PC-9 (cell line): Measurements from ENCODE around the gene SPI1. TPM values are rescaled to one million over a fixed set of nuclear protein-coding genes. Genes with fewer than 3 reads are reported as not detected.

ENCODE experiments used
- Bru-seq: library from RNA; stranded (reverse); fragments of 400-500 nt; gene quantifications from one replicate; lab custom pipeline; 2021; lab: Mats Ljungman, UMichigan
- BruChase-seq, 2 experiments: library from RNA; stranded (reverse); fragments of 400-500 nt; gene quantifications; one replicate each; lab custom pipeline; 2021; lab: Mats Ljungman, UMichigan
- BruUV-seq: library from RNA; stranded (reverse); fragments of 400-500 nt; replicated peaks from 2 replicates; lab custom pipeline; 2021; lab: Mats Ljungman, UMichigan
- CTCF ChIA-PET: fragments of 300-600 bp; sonication (Branson Sonifier 250); formaldehyde crosslinking; loops from one replicate; lab custom pipeline; 2022; ENCODE audit warnings: antibody characterized with exemption; lab: Charles Lee
- POLR2A ChIA-PET: fragments of 300-600 bp; sonication (Branson Sonifier 250); formaldehyde crosslinking; loops from one replicate; lab custom pipeline; 2022; ENCODE audit warnings: antibody characterized with exemption; ENCODE audit not compliant: unreplicated experiment; lab: Charles Lee
- DNase-seq, 2 experiments: peaks; one replicate each; pipeline versions ENCODE4 v3.0.0 to v3.0.0-alpha.2; 2015 to 2022; ENCODE audit warnings: mixed read lengths in 1 of 2
- H2AFZ ChIP-seq: fragments of 200-600 bp; sonication (generic); 2 replicates; pipeline ENCODE4 v1.8.1; 2017; ENCODE audit warnings: antibody characterized with exemption
- H3F3A ChIP-seq: fragments of 200-600 bp; sonication (generic); 2 replicates; pipeline ENCODE4 v1.8.1; 2017; ENCODE audit warnings: antibody characterized with exemption, mild to moderate bottlenecking, low read depth; ENCODE audit not compliant: insufficient read depth
- H3K27ac ChIP-seq: fragments of 200-600 bp; sonication (generic); 2 replicates; pipeline ENCODE4 v1.6.1; 2016; ENCODE audit warnings: mixed run types
- H3K27me3 ChIP-seq: fragments of 200-600 bp; sonication (generic); 2 replicates; pipeline ENCODE4 v1.6.1; 2016; ENCODE audit warnings: low read depth, mixed run types; ENCODE audit not compliant: insufficient read depth
- H3K36me3 ChIP-seq: fragments of 200-600 bp; sonication (generic); 2 replicates; pipeline ENCODE4 v1.6.1; 2016; ENCODE audit warnings: low read depth, mixed run types
- H3K4me1 ChIP-seq: fragments of 200-600 bp; sonication (generic); replicated peaks from 2 replicates; pipeline ENCODE4 v1.6.1; 2016; ENCODE audit warnings: mixed run types; ENCODE audit not compliant: insufficient read depth
- H3K4me2 ChIP-seq: fragments of 200-600 bp; sonication (generic); 2 replicates; pipeline ENCODE4 v1.6.1; 2017; ENCODE audit warnings: mixed run types
- H3K4me3 ChIP-seq: fragments of 200-600 bp; sonication (generic); 2 replicates; pipeline ENCODE4 v1.6.1; 2016; ENCODE audit warnings: mixed run types
- H3K79me2 ChIP-seq: fragments of 200-600 bp; sonication (generic); 2 replicates; pipeline ENCODE4 v1.6.1; 2017; ENCODE audit warnings: low read depth, mixed run types
- H3K9me2 ChIP-seq: fragments of 200-600 bp; sonication (generic); 2 replicates; pipeline ENCODE4 v1.8.1; 2017; ENCODE audit warnings: mild to moderate bottlenecking; ENCODE audit not compliant: insufficient read depth
- H3K9me3 ChIP-seq: fragments of 200-600 bp; sonication (generic); 2 replicates; pipeline ENCODE4 v1.8.1; 2016; ENCODE audit warnings: low read depth; ENCODE audit not compliant: insufficient read depth
- H4K20me1 ChIP-seq: fragments of 200-600 bp; sonication (generic); 2 replicates; pipeline ENCODE4 v1.8.1; 2017; ENCODE audit not compliant: insufficient read depth
- CTCF ChIP-seq: fragments of 200-600 bp; sonication (generic); conservative IDR thresholded peaks from 2 replicates; pipeline ENCODE4 v1.6.1; 2017; ENCODE audit warnings: mixed run types, antibody characterized with exemption, mild to moderate bottlenecking, moderate library complexity
- EZH2 ChIP-seq: fragments of 200-600 bp; sonication (generic); IDR thresholded peaks from 2 replicates; pipeline ENCODE4 v1.8.0; 2017; ENCODE audit warnings: antibody characterized with exemption, low read depth
- intact Hi-C: fragments of 100-400 bp; cut with micrococcal nuclease; formaldehyde crosslinking; loops from one replicate; pipeline ENCODE4 v1.10.0; 2022; ENCODE audit not compliant: unreplicated experiment
- long read RNA-seq: library from polyadenylated mRNA; stranded (forward); transcript quantifications from one replicate; pipeline ENCODE4 v2.0.0, GENCODE V29; 2022
- total RNA-seq: library from RNA; stranded (reverse); gene quantifications from 2 replicates; pipeline ENCODE4 v1.2.3, GENCODE V29; 2021

The SPI1 gene
- total RNA-seq (not detected in 2 replicates), Bru-seq, nascent RNA (percentile 10 among the genes with signal in this experiment), BruChase-seq, experiment 1, labeled RNA remaining after a 2-hour chase (percentile 3 among the genes with signal in this experiment), BruChase-seq, experiment 2, labeled RNA remaining after a 6-hour chase (percentile 13 among the genes with signal in this experiment)
- long read RNA-seq: 0 reads

- POLR2A ChIA-PET: interaction anchor here (0.6 kb wide), 1 partner anchor 556 kb away, joined by 6 read pairs; no protein-coding TSS in a partner anchor
- H3K4me1 ChIP-seq: no peaks in the 10 kb centered on the region
- no peak within 1 kb of the TSS for H3K4me3 ChIP-seq
- CTCF ChIA-PET: no interaction called here
- no peaks in the 10 kb centered on the region for H4K20me1 ChIP-seq
- no peak within 1 kb of the TSS for H3K4me2 ChIP-seq
- no peaks in the 10 kb centered on the region for H3K9me3 ChIP-seq
- DNase-seq: peak in 1 of 2 experiments; percentile 34
- H3K27ac ChIP-seq: no peak within 1 kb of the TSS
- H2AFZ ChIP-seq: no peak within 1 kb of the TSS
- H3K9me2 ChIP-seq: no peaks in the 10 kb centered on the region
- H3K79me2 ChIP-seq: no peaks in the 10 kb centered on the region
- H3F3A ChIP-seq: no peaks in the 10 kb centered on the region
- intact Hi-C loops: no loop called here
- no TSS peak for BruUV-seq
- H3K27me3 ChIP-seq: no peaks in the 10 kb centered on the region
- no peaks in the 10 kb centered on the region for H3K36me3 ChIP-seq
- TF ChIP-seq EZH2 (no peak), CTCF (no peak)
Measured at GRCh38 chr11:47378010-47378835, at the start of gene SPI1. Gene SPI1 (minus strand): TSS chr11:47378547. CDS start chr11:47378353, 194 bp downstream.

DNA sequence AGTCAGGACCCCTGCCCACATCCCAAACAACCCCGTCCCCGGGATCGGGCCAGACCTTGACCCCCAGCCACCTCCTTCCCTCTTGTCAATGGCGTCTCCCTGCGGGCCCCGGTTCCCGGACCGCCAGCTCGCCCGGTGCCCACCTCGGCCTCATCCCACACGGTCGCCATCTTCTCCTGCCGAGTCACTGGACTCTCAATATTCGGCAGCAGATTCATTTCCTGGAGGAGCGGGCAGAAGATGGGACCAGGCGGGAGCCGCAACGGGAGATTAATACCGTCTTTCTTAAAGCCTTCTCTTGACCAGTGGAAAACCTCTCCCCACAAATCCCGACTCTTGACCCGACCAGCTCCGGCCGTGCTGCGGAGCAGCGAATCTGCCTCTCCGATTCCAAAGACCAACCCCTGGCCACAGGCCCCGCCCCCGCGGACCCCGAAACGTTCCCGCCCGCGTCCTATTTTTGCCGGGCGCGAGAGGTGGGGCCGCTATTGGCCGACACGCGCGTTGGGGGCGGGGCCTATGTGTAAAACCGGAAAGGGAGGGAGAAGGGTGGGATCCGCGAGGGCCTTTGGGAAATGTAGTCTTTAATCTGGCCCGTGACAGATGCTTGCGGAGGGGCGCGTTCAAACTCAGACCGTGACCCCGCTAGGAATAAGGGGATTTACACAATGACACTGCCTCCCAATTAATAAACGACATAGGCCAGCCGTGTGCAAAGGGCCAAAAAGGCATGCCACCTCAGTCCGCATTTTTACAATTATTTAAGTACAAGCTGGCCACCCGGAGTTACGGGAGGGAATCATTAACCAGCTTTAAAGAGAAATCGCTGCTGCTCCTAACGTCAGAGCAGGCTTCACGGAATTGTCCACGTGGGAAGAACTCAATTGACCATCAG lies 48.0 kb upstream of the SPI1 start, which contains the start of gene PSMC3:
PSMC3 (minus strand) TSS at position 378 of the 895 bp plus-strand sequence; CDS start at position 218, 160 bp downstream.
- H3K27ac ChIP-seq: peak within 1 kb of the TSS; percentile 73
- BruUV-seq: no TSS peak
- no peak for TF ChIP-seq CTCF
- no peak for TF ChIP-seq EZH2
- peak within 1 kb of the TSS; percentile 93 for H3K4me2 ChIP-seq
- ChIA-PET POLR2A (interaction anchor here (0.5 to 0.7 kb wide), 5 partner anchors 19 to 512 kb away, joined by 3 to 17 read pairs (median 3); no protein-coding TSS in a partner anchor), CTCF (interaction anchor here (0.7 to 0.9 kb wide), 2 partner anchors 11 to 59 kb away, joined by 3 to 4 read pairs; no protein-coding TSS in a partner anchor)
- H3K9me2 ChIP-seq: no peaks in the 10 kb centered on the region
- H3F3A ChIP-seq: peaks cover 19% of the 10 kb centered on the region
- H3K36me3 ChIP-seq: peaks cover 19% of the 10 kb centered on the region
- intact Hi-C loops: loop anchor here (1.0 to 5.0 kb wide), 3 partner anchors 18 to 341 kb away; partner anchors contain the start of genes CELF1, FNBP4 and SLC39A13
- no peaks in the 10 kb centered on the region for H3K27me3 ChIP-seq
- peaks cover 28% of the 10 kb centered on the region for H3K79me2 ChIP-seq
- peak within 1 kb of the TSS; percentile 86 for H3K4me3 ChIP-seq
- peak; percentile 89 to 99 for DNase-seq
- H3K9me3 ChIP-seq: no peaks in the 10 kb centered on the region
- peaks cover 18% of the 10 kb centered on the region for H3K4me1 ChIP-seq
- peak within 1 kb of the TSS; percentile 83 for H2AFZ ChIP-seq
- H4K20me1 ChIP-seq: no peaks in the 10 kb centered on the region
